ENCODE data around the gene SPHKAP.
"Not testable (repeated sequence)": the region's sequence is repeated elsewhere in the genome, so short reads cannot be mapped to it uniquely, and the experiment has no call there.

SPHKAP gene, protein sequence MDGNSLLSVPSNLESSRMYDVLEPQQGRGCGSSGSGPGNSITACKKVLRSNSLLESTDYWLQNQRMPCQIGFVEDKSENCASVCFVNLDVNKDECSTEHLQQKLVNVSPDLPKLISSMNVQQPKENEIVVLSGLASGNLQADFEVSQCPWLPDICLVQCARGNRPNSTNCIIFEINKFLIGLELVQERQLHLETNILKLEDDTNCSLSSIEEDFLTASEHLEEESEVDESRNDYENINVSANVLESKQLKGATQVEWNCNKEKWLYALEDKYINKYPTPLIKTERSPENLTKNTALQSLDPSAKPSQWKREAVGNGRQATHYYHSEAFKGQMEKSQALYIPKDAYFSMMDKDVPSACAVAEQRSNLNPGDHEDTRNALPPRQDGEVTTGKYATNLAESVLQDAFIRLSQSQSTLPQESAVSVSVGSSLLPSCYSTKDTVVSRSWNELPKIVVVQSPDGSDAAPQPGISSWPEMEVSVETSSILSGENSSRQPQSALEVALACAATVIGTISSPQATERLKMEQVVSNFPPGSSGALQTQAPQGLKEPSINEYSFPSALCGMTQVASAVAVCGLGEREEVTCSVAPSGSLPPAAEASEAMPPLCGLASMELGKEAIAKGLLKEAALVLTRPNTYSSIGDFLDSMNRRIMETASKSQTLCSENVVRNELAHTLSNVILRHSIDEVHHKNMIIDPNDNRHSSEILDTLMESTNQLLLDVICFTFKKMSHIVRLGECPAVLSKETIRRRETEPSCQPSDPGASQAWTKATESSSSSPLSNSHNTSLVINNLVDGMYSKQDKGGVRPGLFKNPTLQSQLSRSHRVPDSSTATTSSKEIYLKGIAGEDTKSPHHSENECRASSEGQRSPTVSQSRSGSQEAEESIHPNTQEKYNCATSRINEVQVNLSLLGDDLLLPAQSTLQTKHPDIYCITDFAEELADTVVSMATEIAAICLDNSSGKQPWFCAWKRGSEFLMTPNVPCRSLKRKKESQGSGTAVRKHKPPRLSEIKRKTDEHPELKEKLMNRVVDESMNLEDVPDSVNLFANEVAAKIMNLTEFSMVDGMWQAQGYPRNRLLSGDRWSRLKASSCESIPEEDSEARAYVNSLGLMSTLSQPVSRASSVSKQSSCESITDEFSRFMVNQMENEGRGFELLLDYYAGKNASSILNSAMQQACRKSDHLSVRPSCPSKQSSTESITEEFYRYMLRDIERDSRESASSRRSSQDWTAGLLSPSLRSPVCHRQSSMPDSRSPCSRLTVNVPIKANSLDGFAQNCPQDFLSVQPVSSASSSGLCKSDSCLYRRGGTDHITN (N-terminal part only)

DNA sequence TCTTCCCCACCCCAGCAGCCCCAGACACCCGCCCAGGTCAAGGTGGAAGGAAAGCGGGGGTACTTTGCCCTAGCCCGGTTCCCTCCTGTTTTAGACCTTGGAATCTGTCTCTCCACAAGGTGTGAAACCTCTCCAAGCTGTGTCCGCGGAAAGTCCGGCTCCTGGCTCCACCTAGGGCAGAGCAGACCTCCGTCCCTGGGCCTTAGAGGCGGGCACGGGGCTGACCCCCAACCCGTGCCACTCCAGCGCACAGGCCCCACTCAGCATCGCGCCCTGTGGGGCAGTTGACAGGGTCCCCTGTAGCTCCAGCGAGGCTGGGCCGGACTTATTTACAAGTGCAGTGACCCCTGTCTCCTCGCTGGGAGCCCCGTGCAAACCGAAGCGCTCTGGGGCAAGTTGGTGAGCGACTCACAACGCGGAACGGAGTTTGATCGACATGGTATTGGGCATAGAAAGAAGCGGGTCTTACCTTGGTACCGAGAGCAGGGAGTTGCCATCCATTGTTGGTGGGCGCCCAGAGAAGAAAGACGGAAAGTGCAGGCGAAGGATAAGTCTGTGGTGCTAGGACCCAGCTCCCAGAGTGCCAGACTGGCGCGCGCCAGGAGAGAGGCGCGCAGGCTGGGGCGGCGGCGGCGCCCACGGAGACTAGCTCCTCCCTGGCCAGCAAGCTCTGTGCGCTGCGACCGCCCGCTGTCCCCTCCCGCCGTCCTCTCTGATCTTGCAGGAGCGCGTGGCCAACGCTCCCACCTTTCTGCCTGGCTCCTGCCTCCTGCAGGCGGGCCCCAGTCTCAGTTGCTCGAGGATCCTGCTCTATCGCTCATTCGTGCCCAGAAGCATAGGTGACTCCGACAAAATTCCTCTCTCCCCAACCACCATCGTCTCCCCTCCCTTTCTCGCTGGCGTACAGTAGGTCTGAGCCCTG, at the start of gene SPHKAP:
Gene SPHKAP (minus strand): TSS at position 590 of the 922 bp plus-strand sequence. CDS start 89 bp downstream, at position 501.
- Histone ChIP-seq H3K4me3 (ENCODE audit: low read length) (peak within 1 kb of the TSS; percentile 88), H3K36me3 (ENCODE audit: insufficient read depth, low read depth, low read length) (no peaks in the 10 kb centered on the region), H3K9ac (ENCODE audit: low read depth, low read length) (peak within 1 kb of the TSS; percentile 32; the same call in 1 of the 2 replicates), H3K27ac (ENCODE audit: low read length) (no peak within 1 kb of the TSS), H3K27me3 (ENCODE audit: insufficient read depth, low read length) (peaks cover 50% of the 10 kb centered on the region), H3K4me1 (ENCODE audit: insufficient read depth, low read length) (no peaks in the 10 kb centered on the region; the same call in 1 of the 2 replicates), H3K9me3 (ENCODE audit: insufficient read depth, low read depth, low read length) (peaks cover 5% of the 10 kb centered on the region; the same call in 1 of the 2 replicates)

DNA sequence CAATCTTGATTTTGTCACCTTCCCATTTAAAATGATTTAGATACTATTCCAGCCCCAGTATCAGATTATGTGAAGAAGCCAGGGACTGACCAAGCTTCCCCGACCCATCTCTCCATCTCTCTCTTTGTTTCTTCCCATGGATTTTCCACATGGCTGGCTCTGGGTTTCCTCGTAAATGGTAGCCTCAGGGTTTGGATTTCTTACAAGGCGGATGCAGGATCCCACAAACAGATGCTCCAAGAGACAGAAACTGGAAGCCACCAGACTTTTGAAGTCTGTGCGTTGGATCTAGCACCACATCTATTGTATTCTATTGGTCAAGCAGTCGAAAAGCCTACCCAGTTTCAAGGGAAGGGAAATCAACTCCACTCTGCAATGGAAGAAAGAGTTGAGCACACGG, 46.0 kb upstream of the SPHKAP start:
- H3K27me3 ChIP-seq (ENCODE audit: insufficient read depth, low read length), result no peaks in the 10 kb centered on the region
- H3K9me3 ChIP-seq (ENCODE audit: insufficient read depth, low read depth, low read length), result no peaks in the 10 kb centered on the region
- H3K9ac ChIP-seq (ENCODE audit: low read depth, low read length), result no peak overlapping the region
- no peak overlapping the region for H3K4me3 ChIP-seq (ENCODE audit: low read length)
- H3K27ac ChIP-seq (ENCODE audit: low read length), result no peak overlapping the region
- H3K4me1 ChIP-seq (ENCODE audit: insufficient read depth, low read length), result no peaks in the 10 kb centered on the region
- no peaks in the 10 kb centered on the region for H3K36me3 ChIP-seq (ENCODE audit: insufficient read depth, low read depth, low read length)

DNA sequence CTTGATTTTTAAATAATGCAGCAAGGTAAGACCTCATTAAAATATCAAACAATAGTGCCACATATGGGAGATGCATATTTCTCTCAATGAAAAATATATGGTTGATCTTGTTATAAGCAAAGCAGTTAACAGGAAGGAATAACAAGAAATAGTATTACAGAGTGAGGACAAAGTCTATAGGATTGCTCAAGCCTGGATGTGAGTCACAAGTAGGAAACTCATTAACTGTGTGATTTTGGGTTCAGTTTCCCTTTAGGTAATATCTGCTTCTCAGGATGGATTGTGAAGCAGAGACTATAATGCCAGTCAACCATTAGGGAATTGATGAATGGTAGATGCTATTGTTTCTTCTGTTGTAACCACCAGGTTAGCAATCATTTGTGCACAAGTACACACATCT, 42.9 kb upstream of the SPHKAP start:
- Histone ChIP-seq H3K9ac (ENCODE audit: low read depth, low read length) (no peak overlapping the region), H3K9me3 (ENCODE audit: insufficient read depth, low read depth, low read length) (no peaks in the 10 kb centered on the region), H3K4me3 (ENCODE audit: low read length) (no peak overlapping the region), H3K27ac (ENCODE audit: low read length) (no peak overlapping the region), H3K4me1 (ENCODE audit: insufficient read depth, low read length) (no peaks in the 10 kb centered on the region), H3K36me3 (ENCODE audit: insufficient read depth, low read depth, low read length) (no peaks in the 10 kb centered on the region), H3K27me3 (ENCODE audit: insufficient read depth, low read length) (no peaks in the 10 kb centered on the region)

DNA sequence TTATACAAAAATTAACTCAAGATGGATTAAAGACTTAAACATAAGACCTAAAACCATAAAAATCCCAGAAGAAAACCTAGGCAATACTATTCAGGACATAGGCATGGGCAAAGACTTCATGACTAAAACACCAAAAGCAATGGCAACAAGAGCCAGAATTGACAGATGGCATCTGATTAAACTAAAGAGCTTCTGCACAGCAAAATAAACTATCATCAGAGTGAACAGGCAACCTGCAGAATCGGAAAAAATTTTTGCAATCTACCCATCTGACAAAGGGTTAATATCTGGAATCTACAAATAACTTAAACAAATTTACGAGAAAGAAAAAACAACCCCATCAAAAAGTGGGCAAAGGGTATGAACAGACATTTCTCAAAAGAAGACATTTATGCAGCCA, 37.1 kb upstream of the SPHKAP start:
- not testable (repeated sequence) for H3K36me3 ChIP-seq (ENCODE audit: insufficient read depth, low read depth, low read length); H3K9me3 ChIP-seq (ENCODE audit: insufficient read depth, low read depth, low read length); H3K27me3 ChIP-seq (ENCODE audit: insufficient read depth, low read length); H3K4me3 ChIP-seq (ENCODE audit: low read length); H3K27ac ChIP-seq (ENCODE audit: low read length); H3K4me1 ChIP-seq (ENCODE audit: insufficient read depth, low read length); H3K9ac ChIP-seq (ENCODE audit: low read depth, low read length)

DNA sequence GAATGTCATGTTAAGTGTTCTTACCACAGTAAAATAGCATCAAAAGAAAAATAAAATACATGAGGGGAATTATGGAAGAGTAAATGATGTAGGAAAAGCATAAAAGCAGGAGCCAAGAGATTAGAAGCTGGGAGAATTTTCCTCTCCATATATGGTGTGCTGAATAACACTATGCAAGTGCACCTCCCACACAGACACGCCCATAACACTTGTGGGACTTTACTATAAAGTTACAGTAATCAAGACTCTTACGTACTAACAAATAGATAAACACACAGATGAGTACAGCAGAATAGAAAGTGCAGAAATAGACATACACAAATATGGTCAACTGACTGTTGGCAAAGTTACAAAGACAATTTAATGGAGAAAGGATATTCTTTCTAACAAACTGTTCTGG, 16.0 kb upstream of the SPHKAP start:
- Histone ChIP-seq H3K4me3 (ENCODE audit: low read length) (no peak overlapping the region), H3K4me1 (ENCODE audit: insufficient read depth, low read length) (no peaks in the 10 kb centered on the region), H3K36me3 (ENCODE audit: insufficient read depth, low read depth, low read length) (no peaks in the 10 kb centered on the region), H3K9ac (ENCODE audit: low read depth, low read length) (no peak overlapping the region), H3K27ac (ENCODE audit: low read length) (no peak overlapping the region), H3K9me3 (ENCODE audit: insufficient read depth, low read depth, low read length) (no peaks in the 10 kb centered on the region), H3K27me3 (ENCODE audit: insufficient read depth, low read length) (no peaks in the 10 kb centered on the region)

DNA sequence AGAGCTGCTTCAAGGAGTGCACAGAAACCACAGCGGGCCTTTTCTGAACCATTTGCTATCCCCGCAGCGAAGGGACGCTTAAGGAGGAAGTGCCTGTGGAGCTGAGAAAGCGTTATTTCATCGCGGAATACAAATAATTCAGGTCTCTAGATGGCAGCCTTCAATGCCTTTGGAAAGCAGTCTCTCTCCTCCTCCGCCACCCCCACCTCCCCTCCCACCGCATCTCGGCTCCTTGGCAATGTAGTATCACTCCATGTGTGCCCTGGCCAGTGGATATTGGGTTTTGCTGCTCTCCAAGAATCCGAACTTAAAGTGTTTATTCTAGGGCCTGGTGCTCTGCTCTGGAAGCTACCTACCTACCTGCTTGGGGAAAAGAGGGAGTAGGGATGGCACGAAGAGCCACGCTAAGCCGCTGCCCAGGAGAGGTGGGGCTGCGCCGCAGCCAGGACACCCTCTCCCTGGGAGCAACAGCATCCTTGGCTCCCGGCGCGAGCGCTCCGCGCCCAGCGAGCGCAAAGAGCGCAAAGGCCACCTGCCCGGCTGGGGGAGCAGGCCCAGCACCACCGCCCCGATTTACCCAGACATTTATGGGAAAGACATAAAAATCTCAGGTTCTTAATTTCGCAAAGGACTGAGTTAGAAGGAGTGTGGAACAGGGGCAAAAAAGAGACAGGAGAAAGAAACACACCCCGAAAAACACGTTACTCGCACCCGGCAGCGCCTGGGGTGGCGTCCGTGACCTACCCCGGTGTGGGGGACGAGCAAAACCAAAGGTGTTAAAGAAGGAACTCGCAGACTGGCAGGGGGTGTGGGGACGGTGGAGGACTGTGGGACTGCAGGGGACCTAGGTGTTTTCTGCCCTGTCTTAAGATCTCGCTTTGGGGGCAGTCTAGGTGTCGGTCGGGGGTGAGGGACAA, 1.0 kb downstream of the SPHKAP start:
- Histone ChIP-seq H3K4me1 (ENCODE audit: insufficient read depth, low read length) (no peaks in the 10 kb centered on the region; the same call in 1 of the 2 replicates), H3K9ac (ENCODE audit: low read depth, low read length) (peak overlapping the region; percentile 32; the same call in 1 of the 2 replicates), H3K4me3 (ENCODE audit: low read length) (peak overlapping the region; percentile 88)

DNA sequence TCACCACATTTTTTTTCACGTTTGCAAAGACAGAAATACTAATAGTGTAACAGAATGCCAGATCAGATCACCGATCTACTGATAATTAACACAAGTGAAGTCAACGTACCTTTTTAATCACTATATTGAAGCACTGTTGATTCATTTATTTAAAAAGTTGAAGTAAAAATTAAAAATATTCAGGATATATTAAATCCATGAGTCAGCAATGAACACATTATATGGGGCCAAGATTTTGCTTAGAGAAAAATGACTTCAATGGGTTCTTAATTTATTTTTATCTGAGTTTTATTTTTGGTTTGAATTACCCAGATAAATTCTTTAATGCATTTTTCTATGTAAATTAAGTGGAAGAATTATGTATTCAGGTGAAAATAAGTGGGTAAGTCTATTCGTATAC, 14.2 kb downstream of the SPHKAP start:
- H3K4me1 ChIP-seq (ENCODE audit: insufficient read depth, low read length), result no peaks in the 10 kb centered on the region
- H3K9ac ChIP-seq (ENCODE audit: low read depth, low read length), result no peak overlapping the region
- no peak overlapping the region for H3K27ac ChIP-seq (ENCODE audit: low read length)
- H3K36me3 ChIP-seq (ENCODE audit: insufficient read depth, low read depth, low read length), result no peaks in the 10 kb centered on the region
- H3K27me3 ChIP-seq (ENCODE audit: insufficient read depth, low read length), result no peaks in the 10 kb centered on the region
- H3K4me3 ChIP-seq (ENCODE audit: low read length), result no peak overlapping the region
- H3K9me3 ChIP-seq (ENCODE audit: insufficient read depth, low read depth, low read length), result no peaks in the 10 kb centered on the region

More for the DNA sequence above, 1.0 kb downstream of the SPHKAP start:
- peaks cover 50% of the 10 kb centered on the region for H3K27me3 ChIP-seq (ENCODE audit: insufficient read depth, low read length)
- no peak overlapping the region for H3K27ac ChIP-seq (ENCODE audit: low read length)
- no peaks in the 10 kb centered on the region for H3K36me3 ChIP-seq (ENCODE audit: insufficient read depth, low read depth, low read length)
- H3K9me3 ChIP-seq (ENCODE audit: insufficient read depth, low read depth, low read length), result peaks cover 2% of the 10 kb centered on the region; the same call in 1 of the 2 replicates

DNA sequence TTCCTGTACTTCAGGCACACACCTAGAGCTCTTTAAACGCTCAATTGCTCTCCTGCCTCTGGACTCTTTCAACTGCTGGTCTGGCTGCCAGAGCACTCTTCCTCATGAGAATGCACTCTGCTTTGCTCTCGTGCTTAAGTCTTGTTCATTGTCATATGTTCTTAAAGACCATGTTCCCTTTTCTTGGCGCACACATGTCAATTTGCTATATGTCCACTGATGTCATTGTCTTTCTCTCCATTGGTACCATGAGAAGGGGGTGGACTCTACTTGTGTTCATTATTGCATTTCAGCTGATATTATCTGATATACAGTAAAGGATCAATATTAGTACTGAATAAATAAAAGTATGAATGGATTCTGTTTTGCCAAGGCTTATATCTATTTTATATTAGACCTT, 16.8 kb downstream of the SPHKAP start:
- no peak overlapping the region for H3K9ac ChIP-seq (ENCODE audit: low read depth, low read length)
- H3K27ac ChIP-seq (ENCODE audit: low read length), result no peak overlapping the region
- H3K4me1 ChIP-seq (ENCODE audit: insufficient read depth, low read length), result no peaks in the 10 kb centered on the region
- H3K27me3 ChIP-seq (ENCODE audit: insufficient read depth, low read length), result no peaks in the 10 kb centered on the region; the same call in 1 of the 2 replicates
- H3K9me3 ChIP-seq (ENCODE audit: insufficient read depth, low read depth, low read length), result no peaks in the 10 kb centered on the region
- no peak overlapping the region for H3K4me3 ChIP-seq (ENCODE audit: low read length)
- H3K36me3 ChIP-seq (ENCODE audit: insufficient read depth, low read depth, low read length), result no peaks in the 10 kb centered on the region

DNA sequence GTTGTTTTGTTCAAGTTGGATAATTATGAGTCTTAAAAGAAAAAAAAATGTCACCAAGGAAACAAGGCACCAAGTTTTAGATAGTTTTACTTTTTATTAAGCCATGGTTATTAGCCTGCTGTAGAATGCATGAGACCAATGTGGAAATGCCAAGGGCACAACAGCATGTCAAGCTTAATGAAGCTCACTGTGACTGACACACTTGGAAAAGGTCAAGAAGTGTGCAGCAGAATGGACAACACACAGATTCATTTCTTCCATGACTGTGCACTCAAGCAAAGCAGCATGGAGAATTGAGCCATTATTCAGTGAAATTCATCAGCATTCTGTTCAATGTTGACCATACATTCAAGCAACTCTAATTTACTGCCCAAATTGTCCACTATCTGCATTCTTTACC, 23.6 kb downstream of the SPHKAP start:
- Histone ChIP-seq H3K27me3 (ENCODE audit: insufficient read depth, low read length) (no peaks in the 10 kb centered on the region; the same call in 1 of the 2 replicates), H3K9ac (ENCODE audit: low read depth, low read length) (no peak overlapping the region), H3K4me1 (ENCODE audit: insufficient read depth, low read length) (no peaks in the 10 kb centered on the region), H3K9me3 (ENCODE audit: insufficient read depth, low read depth, low read length) (no peaks in the 10 kb centered on the region), H3K4me3 (ENCODE audit: low read length) (no peak overlapping the region), H3K27ac (ENCODE audit: low read length) (no peak overlapping the region), H3K36me3 (ENCODE audit: insufficient read depth, low read depth, low read length) (no peaks in the 10 kb centered on the region)

DNA sequence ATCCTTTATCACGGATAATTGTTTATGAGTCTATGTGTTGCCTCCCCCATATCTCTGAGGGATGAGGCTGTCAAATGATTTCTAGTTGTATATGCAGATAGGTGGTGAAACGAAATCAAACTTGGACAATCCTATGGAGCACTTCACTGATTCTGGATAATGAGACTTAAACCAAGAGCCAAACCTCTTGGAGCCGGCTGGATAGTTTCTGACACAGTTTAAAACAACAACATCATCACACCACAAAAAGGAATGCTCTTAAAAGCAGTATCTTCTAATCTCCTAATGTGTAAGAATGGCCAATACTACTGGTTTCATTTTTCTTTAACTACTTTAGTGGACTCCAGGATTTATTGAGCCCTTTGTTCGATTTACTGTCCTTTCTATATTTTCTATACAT, 36.5 kb downstream of the SPHKAP start:
- no peaks in the 10 kb centered on the region for H3K36me3 ChIP-seq (ENCODE audit: insufficient read depth, low read depth, low read length)
- no peaks in the 10 kb centered on the region for H3K4me1 ChIP-seq (ENCODE audit: insufficient read depth, low read length)
- H3K9me3 ChIP-seq (ENCODE audit: insufficient read depth, low read depth, low read length), result no peaks in the 10 kb centered on the region
- no peaks in the 10 kb centered on the region for H3K27me3 ChIP-seq (ENCODE audit: insufficient read depth, low read length)
- no peak overlapping the region for H3K9ac ChIP-seq (ENCODE audit: low read depth, low read length)
- no peak overlapping the region for H3K27ac ChIP-seq (ENCODE audit: low read length)
- no peak overlapping the region for H3K4me3 ChIP-seq (ENCODE audit: low read length)
